Cardiac fibroblast (primary cell): ENCODE measurements around the gene STX2.
A peak's percentile ranks its signal among the peaks of the same experiment; 100 is the strongest.
"Not testable (repeated sequence)": the region's sequence is repeated elsewhere in the genome, so short reads cannot be mapped to it uniquely, and the experiment has no call there.

Experiments
- DNase-seq, 2 donors: peaks; one replicate each; pipeline versions ENCODE4 v3.0.0 to v3.0.0-alpha.2; 2010; ENCODE audit warnings: low read depth in 2 of 2
- H3K4me3 ChIP-seq, 2 donors: replicated peaks in 1 of 2; 1 replicate in 1 of 2; 2 replicates in 1 of 2; pipeline ENCODE4 v1.5.1; 2011; ENCODE audit warnings: low read depth in 2 of 2, low read length in 2 of 2, mild to moderate bottlenecking in 2 of 2, moderate library complexity in 1 of 2
- CTCF ChIP-seq: IDR thresholded peaks from one replicate; pipeline ENCODE4 v1.5.1; 2011; ENCODE audit warnings: low read depth, mild to moderate bottlenecking, low read length, inconsistent platforms

The STX2 gene

GRCh38 chr12:130792821-130793553 is 46.1 kb downstream of the STX2 start:
- TF ChIP-seq CTCF: no peak
- DNase-seq: no peak
- H3K4me3 ChIP-seq: no peak overlapping the region

- peak in 1 of 2 donors; percentile 22 for DNase-seq
- no peak overlapping the region for H3K4me3 ChIP-seq
- no peak for TF ChIP-seq CTCF
Measured at GRCh38 chr12:130791629-130792028, 47.4 kb downstream of the STX2 start.

GRCh38 chr12:130788515-130788914 is 50.5 kb downstream of the STX2 start:
- no peak for TF ChIP-seq CTCF
- no peak overlapping the region for H3K4me3 ChIP-seq
- DNase-seq: no peak

GRCh38 chr12:130787445-130788410 is 51.3 kb downstream of the STX2 start:
- no peak overlapping the region for H3K4me3 ChIP-seq
- TF ChIP-seq CTCF: no peak
- DNase-seq: peak; percentile 45 to 75

GRCh38 chr12:130787041-130787440 is 52.0 kb downstream of the STX2 start:
- H3K4me3 ChIP-seq: no peak overlapping the region
- no peak for TF ChIP-seq CTCF
- no peak for DNase-seq

GRCh38 chr12:130783110-130783715 is 55.8 kb downstream of the STX2 start:
- no peak for TF ChIP-seq CTCF
- H3K4me3 ChIP-seq: no peak overlapping the region
- no peak for DNase-seq

- DNase-seq: not testable (repeated sequence)
Measured at GRCh38 chr12:130782245-130782644, 56.8 kb downstream of the STX2 start.

More at GRCh38 chr12:130782245-130782644, 56.8 kb downstream of the STX2 start:
- not testable (repeated sequence) for H3K4me3 ChIP-seq
